ENCODE data around the gene GALK1.
A peak's percentile ranks its signal among the peaks of the same experiment; 100 is the strongest.
"Not testable (repeated sequence)": the region's sequence is repeated elsewhere in the genome, so short reads cannot be mapped to it uniquely, and the experiment has no call there.

GALK1 gene

DNA sequence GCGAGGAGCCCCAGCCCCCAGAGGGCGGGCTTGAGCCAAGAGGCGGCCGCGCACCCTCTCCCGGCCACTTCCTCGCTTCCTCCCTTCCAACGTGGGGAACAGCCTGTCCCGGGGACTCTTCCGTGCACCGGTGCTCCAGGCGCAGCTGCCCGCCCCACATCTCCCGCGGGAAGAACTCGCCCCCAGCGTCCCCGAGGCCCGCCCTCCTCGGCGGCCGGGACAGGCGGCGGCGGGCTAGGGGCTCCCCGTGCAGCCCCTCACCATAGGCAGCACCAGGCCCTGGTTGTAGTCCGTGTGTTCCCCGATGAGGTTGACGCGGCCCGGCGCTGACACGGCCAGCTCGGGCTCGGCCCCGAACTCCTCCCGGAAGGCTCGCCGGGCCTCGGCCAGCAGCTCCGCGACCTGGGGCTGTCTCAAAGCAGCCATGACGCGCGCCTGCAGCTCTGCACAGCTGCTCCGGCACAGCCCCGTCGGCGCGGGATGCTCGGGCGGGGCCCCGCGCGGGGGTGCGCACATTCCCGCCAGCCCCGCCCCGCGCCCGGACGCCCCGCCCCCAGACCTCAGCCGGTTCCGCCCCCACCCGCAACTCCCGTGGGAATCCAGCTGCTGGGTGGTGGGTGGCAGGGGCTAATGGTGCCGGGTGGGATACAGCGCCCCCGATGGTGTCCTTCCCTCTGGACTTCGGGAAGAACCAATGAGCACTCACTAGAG, at the start of gene GALK1:
Gene GALK1, minus strand, starts transcription at position 482 of the 711 bp plus-strand sequence. Its CDS starts 56 bp downstream, at position 426.
- DNase-seq = peak in 43 of 56 donors; percentile 8 to 83 (median 55)

GRCh38 chr17:75814021-75814395, 49.0 kb upstream of the GALK1 start:
- no peak for DNase-seq

- DNase-seq = no peak
These were observed 48.4 kb upstream of the GALK1 start for GRCh38 chr17:75813081-75814020.

DNA sequence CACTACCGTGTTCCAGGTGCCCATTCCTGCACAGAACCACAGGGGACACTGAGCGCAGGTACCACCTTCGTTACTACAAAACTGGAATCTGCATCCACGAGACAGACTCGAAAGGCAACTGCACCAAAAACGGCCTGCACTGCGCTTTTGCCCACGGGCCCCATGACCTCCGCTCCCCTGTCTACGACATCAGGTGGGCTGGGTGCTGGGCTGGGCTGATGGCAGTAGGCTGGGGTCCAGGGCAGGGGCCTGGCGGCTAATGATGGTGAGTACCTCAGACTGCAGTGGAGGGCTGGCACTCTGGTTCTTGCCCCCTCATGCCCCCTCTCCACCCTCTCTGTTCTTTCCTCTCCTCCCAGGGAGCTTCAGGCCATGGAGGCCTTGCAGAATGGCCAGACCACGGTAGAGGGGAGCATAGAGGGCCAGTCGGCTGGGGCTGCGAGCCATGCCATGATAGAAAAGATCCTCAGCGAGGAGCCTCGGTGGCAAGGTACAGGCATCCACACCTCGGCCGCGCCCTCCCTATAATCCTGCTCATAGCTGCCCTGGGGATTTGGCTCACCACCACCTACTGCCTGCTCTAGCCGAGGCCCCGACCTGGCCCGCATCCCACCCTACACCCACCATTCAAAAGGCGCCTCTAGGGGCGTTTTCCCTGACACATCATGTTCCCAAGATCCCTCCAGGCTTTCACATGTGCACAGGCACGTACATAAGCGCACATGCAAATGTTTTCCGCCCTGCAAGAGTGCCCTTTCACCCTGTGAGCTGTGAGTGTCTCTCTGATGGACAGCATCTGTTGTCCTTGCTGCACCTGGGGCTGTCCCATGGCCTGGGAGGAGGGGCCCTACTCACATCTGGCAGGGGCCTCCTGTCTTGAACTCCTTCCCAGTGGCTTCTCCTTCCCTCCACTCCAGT, 47.4 kb upstream of the GALK1 start:
- no peak for DNase-seq

DNA sequence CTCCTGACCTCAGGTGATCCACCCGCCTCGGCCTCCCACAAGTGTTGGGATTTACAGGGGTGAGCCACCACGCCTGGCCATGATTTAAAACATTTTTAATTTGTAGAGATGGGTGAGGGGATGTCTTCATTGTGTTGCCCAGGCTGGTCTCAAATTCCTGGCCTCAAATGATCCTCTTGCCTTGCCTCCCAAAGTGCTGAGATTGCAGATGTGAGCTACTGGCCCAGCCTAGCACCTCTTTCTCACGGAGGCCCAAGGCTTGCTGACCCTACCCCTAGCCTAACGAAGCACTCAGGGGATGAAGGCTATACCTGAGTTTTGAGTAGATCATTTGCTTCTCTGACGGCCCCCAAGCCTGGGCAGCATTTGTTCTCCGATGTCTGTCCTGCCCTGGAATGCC, 46.2 kb upstream of the GALK1 start:
- no peak for DNase-seq

- DNase-seq = not testable (repeated sequence)
These were observed 45.8 kb upstream of the GALK1 start for GRCh38 chr17:75810756-75811155.

DNA sequence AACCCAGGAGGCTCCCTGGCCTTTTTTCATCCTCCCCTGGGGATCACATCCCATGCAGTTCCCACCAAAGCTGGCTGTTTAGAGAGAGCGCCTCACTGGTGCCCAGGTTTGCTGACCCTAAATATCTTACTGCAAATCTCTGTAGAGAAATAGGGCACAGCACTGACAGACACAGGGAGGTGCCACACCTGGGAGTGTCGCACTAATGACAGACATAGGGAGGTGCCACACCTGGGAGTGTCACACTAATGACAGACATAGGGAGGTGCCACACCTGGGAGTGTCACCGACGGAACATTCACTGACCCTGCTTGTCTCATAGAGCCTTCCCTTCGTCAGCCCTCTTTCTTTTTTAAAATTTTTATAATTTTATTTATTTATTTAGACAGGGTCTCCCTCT, 45.2 kb upstream of the GALK1 start:
- DNase-seq = no peak

GRCh38 chr17:75809631-75810111, 44.7 kb upstream of the GALK1 start:
- DNase-seq = no peak

DNA sequence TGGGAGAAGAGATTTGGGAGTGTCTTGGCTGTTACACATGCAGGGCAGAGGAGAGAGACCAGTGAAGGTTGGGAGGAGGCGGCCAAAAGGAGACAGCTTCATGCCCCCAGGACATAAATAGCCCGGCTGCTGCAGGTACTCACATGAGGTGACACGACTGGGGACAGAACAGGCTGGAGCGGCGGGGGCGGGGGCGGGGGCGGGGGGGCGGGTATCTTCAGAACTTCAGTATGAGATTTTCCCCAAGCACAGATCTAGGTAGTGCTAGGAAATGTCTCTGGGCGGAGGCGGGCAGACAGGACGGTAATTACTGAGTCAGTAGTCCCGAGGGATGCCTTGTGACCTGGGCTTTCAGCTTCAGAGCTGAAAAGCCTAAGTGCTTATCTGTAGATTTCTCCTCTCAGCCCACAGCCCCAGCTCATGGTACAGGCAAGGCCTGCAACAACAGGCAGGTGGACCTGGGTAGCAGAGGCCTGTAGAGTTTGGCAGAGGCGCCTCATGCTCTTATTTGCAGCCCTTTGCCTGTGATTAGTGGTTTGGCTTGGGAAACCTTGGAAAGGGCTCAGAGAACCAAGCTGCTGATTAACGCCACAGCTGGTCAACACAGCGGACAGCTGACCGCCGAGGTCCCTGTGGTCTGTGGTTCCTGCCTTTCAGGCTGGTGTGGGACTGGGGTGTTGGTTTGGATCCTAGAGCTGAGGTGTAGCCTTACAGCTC, 44.1 kb upstream of the GALK1 start:
- no peak for DNase-seq

DNA sequence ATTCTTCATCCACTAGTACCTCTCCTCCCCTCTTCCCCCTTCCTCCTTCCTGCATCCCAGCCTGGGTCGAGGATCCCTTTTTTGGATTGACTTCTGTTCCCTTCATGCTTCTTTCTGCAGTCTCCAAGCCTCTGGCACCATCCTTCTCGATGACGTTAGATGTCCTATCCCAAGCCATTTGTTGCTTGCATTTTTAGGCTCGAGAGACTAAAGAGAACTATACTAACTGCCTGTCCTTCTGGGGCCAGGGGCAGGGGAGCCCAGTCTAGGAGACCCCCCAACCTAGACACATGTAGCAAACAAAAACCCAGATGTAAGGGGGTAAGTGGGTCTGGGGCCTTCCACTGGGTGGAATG, 43.5 kb upstream of the GALK1 start:
- no peak for DNase-seq

GRCh38 chr17:75807861-75808260, 42.9 kb upstream of the GALK1 start:
- no peak for DNase-seq

DNA sequence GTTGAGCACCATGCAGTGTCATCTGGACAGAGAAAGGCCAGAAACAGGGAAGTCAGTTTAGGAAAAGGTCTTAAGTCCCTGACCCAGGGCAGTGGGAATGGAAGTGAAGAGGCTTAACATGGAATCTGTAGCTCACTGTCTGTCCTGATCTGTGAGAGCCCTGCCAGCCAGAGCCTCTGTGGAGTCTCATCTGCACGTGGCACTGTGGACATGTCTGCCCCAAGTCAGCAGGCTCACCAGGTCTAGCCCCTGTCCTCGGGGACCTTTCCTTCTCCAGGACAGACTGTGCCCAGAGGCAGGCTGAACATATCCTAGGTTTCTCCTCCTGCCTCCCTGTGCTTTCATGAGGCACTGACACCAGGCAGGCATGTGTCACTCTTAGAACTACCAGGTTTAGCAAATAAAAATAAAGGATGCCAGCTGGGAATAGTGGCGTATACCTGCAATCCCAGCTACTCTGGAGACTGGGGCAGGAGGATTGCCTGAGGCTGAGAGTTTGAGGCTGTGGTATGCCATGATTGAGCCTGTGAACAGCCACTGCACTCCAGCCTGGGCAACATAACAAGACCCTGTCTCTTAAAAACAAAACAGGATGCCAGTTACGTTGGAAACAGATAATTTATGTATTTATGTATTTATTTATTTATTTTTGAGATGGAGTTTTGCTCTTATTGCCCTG, 42.0 kb upstream of the GALK1 start:
- DNase-seq = no peak

GRCh38 chr17:75803883-75804282, 38.9 kb upstream of the GALK1 start:
- no peak for DNase-seq

- no peak for DNase-seq
These were observed 34.4 kb upstream of the GALK1 start for GRCh38 chr17:75799402-75799801.

DNA sequence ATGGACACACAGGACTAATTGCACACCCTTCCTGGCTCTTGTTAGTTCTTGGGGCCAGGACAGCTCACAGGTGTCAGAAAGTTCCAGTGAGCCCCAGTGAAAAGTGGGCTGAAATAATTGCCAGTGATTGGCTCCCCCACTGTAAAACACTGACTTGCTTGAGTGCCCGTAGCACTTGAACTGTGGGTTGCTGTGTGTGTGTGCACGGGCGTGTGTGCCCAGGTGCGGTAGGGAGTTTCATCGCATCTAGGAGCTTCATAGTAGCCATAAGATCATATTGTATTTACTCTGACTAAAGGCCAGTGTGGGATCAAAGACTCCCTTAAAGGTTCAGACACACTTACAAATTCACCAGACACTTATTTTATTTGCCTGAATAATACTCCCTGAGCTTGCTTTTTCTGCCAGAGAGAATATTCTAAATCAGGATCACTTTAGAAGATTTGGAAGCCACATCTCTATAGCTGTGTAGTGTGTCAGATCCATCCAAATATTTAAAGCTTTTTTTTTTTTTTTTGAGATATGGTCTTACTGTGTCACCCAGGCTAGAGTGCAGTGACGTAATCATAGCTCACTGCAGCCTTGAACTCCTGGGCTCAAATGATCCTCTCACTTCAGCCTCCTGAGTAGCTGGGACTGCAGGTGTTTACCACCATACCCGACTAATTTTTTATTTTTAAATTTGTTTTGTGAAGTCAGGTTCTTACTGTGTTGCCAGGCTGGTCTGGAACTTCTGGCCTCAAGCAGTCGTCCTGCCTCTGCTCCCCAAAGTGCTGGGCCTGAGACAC, 31.0 kb upstream of the GALK1 start:
- DNase-seq = no peak

GRCh38 chr17:75793460-75793859, 28.5 kb upstream of the GALK1 start:
- no peak for DNase-seq

- DNase-seq = no peak
These were observed 26.3 kb upstream of the GALK1 start for GRCh38 chr17:75791254-75791653.

DNA sequence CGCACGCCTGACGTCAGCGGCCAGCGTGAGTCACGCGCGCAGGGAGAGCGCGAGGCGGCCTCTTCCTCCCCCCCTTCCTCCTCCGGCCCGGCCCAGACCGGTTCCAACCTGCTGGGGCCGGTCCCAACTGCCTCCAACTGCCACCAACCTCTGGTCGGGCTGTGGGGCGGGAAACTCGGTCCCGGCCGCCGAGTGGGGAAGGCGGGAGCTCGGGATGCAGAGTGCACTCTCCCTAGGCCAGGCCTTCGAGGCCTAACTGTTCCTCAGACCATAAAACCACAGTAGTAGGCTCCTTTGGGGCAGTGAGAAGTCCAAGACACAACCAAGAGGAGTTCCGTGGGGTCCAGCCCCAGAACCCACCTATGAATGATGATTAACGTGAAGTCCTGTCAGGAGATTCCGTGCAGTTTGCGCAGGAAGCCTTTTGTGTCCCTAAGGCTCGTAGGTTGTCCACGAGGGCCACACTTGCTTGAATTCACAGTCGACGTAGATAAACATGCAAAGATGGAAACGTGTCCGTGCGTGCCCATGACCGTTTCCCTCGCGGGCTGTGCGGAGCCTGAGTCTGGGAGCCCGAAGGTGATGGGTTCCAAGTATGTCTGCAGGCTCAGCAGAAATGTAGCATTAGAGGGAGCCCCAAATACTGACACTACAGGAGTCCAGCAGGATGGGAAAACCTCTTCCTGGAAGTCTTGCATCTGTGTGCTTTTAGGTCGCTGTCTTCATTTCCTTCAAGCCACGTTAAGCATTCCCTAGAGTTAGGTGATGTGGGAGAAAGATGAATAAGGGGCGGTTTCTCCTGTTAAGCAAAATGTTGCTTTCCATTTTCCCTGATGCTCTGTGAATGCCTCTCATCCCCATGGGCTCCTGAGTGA, 20.3 kb upstream of the GALK1 start:
- DNase-seq = peak in 52 of 56 donors; percentile 64 to 99 (median 91)

Data from amygdala (tissue), 56 donors.